ENCODE data around the gene SLC43A1. TPM values are rescaled to one million over a fixed set of nuclear protein-coding genes. Genes with fewer than 3 reads are reported as not detected.

The SLC43A1 gene
- total RNA-seq, 1 donor from 2014 or later: 3.3 TPM

GRCh38 chr11:57491371-57492061 is 24.0 kb downstream of the SLC43A1 start:
- H3K4me1 Mint-ChIP-seq: no peaks in the 10 kb centered on the region
- no peaks in the 10 kb centered on the region for H3K9me3 Mint-ChIP-seq
- no peak overlapping the region for H3K27ac Mint-ChIP-seq
- no peaks in the 10 kb centered on the region for H3K27me3 Mint-ChIP-seq (ENCODE audit: low read depth)
- TF ChIP-seq, protein P1, sequence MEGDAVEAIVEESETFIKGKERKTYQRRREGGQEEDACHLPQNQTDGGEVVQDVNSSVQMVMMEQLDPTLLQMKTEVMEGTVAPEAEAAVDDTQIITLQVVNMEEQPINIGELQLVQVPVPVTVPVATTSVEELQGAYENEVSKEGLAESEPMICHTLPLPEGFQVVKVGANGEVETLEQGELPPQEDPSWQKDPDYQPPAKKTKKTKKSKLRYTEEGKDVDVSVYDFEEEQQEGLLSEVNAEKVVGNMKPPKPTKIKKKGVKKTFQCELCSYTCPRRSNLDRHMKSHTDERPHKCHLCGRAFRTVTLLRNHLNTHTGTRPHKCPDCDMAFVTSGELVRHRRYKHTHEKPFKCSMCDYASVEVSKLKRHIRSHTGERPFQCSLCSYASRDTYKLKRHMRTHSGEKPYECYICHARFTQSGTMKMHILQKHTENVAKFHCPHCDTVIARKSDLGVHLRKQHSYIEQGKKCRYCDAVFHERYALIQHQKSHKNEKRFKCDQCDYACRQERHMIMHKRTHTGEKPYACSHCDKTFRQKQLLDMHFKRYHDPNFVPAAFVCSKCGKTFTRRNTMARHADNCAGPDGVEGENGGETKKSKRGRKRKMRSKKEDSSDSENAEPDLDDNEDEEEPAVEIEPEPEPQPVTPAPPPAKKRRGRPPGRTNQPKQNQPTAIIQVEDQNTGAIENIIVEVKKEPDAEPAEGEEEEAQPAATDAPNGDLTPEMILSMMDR (IDR thresholded peaks at IDR 0.05; ENCODE audit: unreplicated experiment): peak; percentile 38
- no peak overlapping the region for H3K4me3 Mint-ChIP-seq
- no peaks in the 10 kb centered on the region for H3K36me3 Mint-ChIP-seq
- DNase-seq (ENCODE audit: low spot score in 2 of 2, unreplicated experiment in 2 of 2): no peak

- no peaks in the 10 kb centered on the region for H3K36me3 Mint-ChIP-seq
- no peaks in the 10 kb centered on the region for H3K27me3 Mint-ChIP-seq (ENCODE audit: low read depth)
- DNase-seq (ENCODE audit: low spot score in 2 of 2, unreplicated experiment in 2 of 2): no peak
- H3K4me1 Mint-ChIP-seq: no peaks in the 10 kb centered on the region
- H3K9me3 Mint-ChIP-seq: no peaks in the 10 kb centered on the region
- TF ChIP-seq, protein P1 (IDR thresholded peaks at IDR 0.05; ENCODE audit: unreplicated experiment): no peak
- no peak overlapping the region for H3K4me3 Mint-ChIP-seq
- no peak overlapping the region for H3K27ac Mint-ChIP-seq
Observed at GRCh38 chr11:57490456-57491248, 24.9 kb downstream of the SLC43A1 start.

DNA sequence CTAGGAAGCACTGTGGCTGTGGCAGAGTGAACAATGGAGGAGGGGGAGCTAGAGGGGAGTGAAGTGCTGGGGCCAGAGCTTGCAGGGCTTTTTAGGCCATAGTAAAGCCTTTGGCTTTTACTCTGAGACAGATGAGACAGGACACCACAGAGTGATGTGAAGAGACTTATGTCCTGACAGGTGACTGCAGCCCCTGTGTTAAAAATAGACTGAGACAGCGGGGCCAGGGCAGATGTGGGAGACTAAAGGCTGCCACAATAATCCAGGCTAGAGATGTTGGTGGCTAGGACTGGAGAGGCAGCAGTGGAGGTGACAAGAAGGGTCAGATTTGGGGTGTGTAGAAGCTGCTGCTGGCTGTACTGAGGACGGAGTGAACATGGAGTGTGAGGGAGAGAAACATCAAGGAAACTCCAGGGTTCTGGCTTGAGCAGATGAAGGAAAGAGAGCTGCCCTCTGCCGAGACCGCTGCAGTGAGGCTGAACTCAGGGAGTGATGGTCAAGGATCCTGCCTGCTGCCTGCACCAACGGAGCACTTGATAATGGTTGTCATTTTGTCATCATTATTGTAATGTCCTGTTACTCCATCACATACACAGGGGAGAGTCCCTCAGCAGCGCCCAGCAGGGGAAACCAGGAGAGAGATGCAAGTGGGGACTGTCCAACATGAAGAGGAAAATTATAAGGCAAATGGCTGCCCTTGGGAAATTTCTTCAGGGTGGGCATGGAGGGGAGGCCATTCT is 27.4 kb downstream of the SLC43A1 start:
- peaks cover 18% of the 10 kb centered on the region for H3K27me3 Mint-ChIP-seq (ENCODE audit: low read depth)
- H3K27ac Mint-ChIP-seq: no peak overlapping the region
- DNase-seq (ENCODE audit: low spot score in 2 of 2, unreplicated experiment in 2 of 2): no peak
- no peaks in the 10 kb centered on the region for H3K9me3 Mint-ChIP-seq
- H3K36me3 Mint-ChIP-seq: no peaks in the 10 kb centered on the region
- no peak overlapping the region for H3K4me3 Mint-ChIP-seq
- TF ChIP-seq, protein P1 (IDR thresholded peaks at IDR 0.05; ENCODE audit: unreplicated experiment): no peak
- peaks cover 3% of the 10 kb centered on the region for H3K4me1 Mint-ChIP-seq

GRCh38 chr11:57487021-57487778 is 28.3 kb downstream of the SLC43A1 start:
- Mint-ChIP-seq H3K36me3 (no peaks in the 10 kb centered on the region), H3K4me3 (no peak overlapping the region), H3K9me3 (no peaks in the 10 kb centered on the region), H3K4me1 (peaks cover 6% of the 10 kb centered on the region), H3K27ac (no peak overlapping the region), H3K27me3 (ENCODE audit: low read depth) (peaks cover 26% of the 10 kb centered on the region)
- TF ChIP-seq, protein P1 (IDR thresholded peaks at IDR 0.05; ENCODE audit: unreplicated experiment): no peak
- DNase-seq (ENCODE audit: low spot score in 2 of 2, unreplicated experiment in 2 of 2): no peak
